ENCODE measurements around the gene OLFML2A.

DNA sequence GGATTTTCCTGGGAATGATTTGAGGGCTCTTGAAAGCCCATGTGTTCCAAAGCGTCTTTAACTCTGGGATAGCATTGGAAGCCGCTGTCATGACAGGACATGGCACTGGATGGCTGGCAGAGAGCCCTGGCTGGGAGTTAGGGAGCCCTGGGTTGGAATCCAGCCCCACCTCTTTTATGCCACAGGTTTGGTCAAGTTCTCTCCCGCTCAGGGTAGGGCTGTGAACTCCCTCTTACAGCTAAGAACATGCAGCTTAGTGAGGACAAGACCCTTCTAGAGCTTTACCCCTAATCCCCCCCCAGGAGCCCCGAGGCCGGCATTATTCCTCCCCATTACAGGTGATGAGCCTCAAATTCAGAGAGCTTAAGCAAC is 37.2 kb downstream of the OLFML2A start:
- TF ChIP-seq, protein P1, sequence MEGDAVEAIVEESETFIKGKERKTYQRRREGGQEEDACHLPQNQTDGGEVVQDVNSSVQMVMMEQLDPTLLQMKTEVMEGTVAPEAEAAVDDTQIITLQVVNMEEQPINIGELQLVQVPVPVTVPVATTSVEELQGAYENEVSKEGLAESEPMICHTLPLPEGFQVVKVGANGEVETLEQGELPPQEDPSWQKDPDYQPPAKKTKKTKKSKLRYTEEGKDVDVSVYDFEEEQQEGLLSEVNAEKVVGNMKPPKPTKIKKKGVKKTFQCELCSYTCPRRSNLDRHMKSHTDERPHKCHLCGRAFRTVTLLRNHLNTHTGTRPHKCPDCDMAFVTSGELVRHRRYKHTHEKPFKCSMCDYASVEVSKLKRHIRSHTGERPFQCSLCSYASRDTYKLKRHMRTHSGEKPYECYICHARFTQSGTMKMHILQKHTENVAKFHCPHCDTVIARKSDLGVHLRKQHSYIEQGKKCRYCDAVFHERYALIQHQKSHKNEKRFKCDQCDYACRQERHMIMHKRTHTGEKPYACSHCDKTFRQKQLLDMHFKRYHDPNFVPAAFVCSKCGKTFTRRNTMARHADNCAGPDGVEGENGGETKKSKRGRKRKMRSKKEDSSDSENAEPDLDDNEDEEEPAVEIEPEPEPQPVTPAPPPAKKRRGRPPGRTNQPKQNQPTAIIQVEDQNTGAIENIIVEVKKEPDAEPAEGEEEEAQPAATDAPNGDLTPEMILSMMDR (conservative IDR thresholded peaks at IDR 0.05; ENCODE audit: low read depth, low read length): no peak
- no peak for TF ChIP-seq EZH2 (IDR thresholded peaks at IDR 0.05; ENCODE audit: borderline replicate concordance, low read depth, low read length, poor library complexity, severe bottlenecking)

Data from A673 (cell line).